ENCODE measurements around the gene EIF3A.

Gene EIF3A

DNA sequence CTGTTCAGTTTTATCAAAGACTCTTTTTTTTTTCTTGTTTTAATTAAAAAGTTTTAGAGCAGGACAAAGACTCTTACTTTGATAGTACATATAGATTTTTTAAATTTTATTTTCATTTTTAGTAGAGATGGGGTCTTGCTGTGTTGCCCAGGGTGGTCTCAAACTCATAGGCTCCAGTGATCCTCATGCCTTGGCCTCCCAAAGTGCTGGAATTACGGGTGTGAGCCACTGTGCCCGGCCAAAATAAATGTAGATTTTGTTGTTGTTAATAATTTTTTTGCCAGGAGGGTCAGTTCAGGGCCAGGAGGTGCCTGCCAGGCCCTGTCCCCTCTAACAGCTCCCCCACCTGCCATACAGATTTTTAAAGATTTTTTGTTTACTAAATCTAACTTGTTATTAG is 40.3 kb upstream of the EIF3A start:
- Histone ChIP-seq H3K4me1 (ENCODE audit: control insufficient read depth, low read length) (peaks cover 17% of the 10 kb centered on the region), H3K27me3 (ENCODE audit: control insufficient read depth, low read length) (no peaks in the 10 kb centered on the region), H3K4me3 (ENCODE audit: low read length) (no peak overlapping the region), H3K36me3 (ENCODE audit: control insufficient read depth, low read length) (peaks cover 33% of the 10 kb centered on the region), H3K79me2 (ENCODE audit: control insufficient read depth, low read length) (no peaks in the 10 kb centered on the region), H3K9me3 (ENCODE audit: control insufficient read depth, insufficient read depth, low read length) (no peaks in the 10 kb centered on the region), H3K27ac (ENCODE audit: low read depth, low read length) (no peak overlapping the region), H4K20me1 (ENCODE audit: control insufficient read depth, insufficient read depth, low read depth, low read length) (no peaks in the 10 kb centered on the region), H3F3A (ENCODE audit: control insufficient read depth, insufficient read depth) (no peaks in the 10 kb centered on the region), H3K4me2 (ENCODE audit: low read length) (peak overlapping the region; percentile 33; the same call in 1 of the 2 replicates), H3K9me2 (replicated peaks; ENCODE audit: control insufficient read depth, low read length) (no peaks in the 10 kb centered on the region)
- no peak for TF ChIP-seq EZH2phosphoT487 (IDR thresholded peaks at IDR 0.05; ENCODE audit: borderline replicate concordance, low read length)
- TF ChIP-seq, protein P1, sequence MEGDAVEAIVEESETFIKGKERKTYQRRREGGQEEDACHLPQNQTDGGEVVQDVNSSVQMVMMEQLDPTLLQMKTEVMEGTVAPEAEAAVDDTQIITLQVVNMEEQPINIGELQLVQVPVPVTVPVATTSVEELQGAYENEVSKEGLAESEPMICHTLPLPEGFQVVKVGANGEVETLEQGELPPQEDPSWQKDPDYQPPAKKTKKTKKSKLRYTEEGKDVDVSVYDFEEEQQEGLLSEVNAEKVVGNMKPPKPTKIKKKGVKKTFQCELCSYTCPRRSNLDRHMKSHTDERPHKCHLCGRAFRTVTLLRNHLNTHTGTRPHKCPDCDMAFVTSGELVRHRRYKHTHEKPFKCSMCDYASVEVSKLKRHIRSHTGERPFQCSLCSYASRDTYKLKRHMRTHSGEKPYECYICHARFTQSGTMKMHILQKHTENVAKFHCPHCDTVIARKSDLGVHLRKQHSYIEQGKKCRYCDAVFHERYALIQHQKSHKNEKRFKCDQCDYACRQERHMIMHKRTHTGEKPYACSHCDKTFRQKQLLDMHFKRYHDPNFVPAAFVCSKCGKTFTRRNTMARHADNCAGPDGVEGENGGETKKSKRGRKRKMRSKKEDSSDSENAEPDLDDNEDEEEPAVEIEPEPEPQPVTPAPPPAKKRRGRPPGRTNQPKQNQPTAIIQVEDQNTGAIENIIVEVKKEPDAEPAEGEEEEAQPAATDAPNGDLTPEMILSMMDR (IDR thresholded peaks at IDR 0.05; ENCODE audit: low read depth, low read length, poor library complexity, severe bottlenecking): no peak

DNA sequence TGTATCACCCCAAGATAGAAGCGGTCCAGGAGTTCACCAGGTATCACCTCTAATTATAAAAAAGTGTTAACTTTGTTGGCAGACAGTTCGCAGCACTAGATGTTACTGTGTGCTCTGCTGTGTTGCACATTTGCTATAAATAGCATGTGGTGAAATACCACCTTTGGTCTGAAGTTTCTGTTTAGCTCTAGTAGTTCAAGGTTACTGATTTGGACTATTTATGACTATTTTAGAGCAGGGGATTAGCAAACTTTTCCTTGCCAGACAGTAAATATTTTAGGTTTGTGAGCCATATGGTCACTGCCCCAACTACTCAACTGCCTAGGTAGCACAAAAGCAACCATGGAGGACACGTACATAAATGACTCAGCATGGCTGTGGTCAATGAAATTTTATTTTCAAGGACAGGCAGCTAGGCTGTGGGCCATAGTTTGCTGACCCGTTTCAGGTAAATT is 39.8 kb upstream of the EIF3A start:
- Histone ChIP-seq H3K4me1 (ENCODE audit: control insufficient read depth, low read length) (peaks cover 17% of the 10 kb centered on the region), H3K9me3 (ENCODE audit: control insufficient read depth, insufficient read depth, low read length) (no peaks in the 10 kb centered on the region), H3K27ac (ENCODE audit: low read depth, low read length) (no peak overlapping the region), H3F3A (ENCODE audit: control insufficient read depth, insufficient read depth) (no peaks in the 10 kb centered on the region), H3K9me2 (replicated peaks; ENCODE audit: control insufficient read depth, low read length) (no peaks in the 10 kb centered on the region), H3K4me3 (ENCODE audit: low read length) (peak overlapping the region; percentile 12; the same call in 1 of the 2 replicates), H3K4me2 (ENCODE audit: low read length) (peak overlapping the region; percentile 33), H3K79me2 (ENCODE audit: control insufficient read depth, low read length) (no peaks in the 10 kb centered on the region), H3K36me3 (ENCODE audit: control insufficient read depth, low read length) (peaks cover 31% of the 10 kb centered on the region), H3K27me3 (ENCODE audit: control insufficient read depth, low read length) (no peaks in the 10 kb centered on the region), H4K20me1 (ENCODE audit: control insufficient read depth, insufficient read depth, low read depth, low read length) (no peaks in the 10 kb centered on the region)
- TF ChIP-seq EZH2phosphoT487 (IDR thresholded peaks at IDR 0.05; ENCODE audit: borderline replicate concordance, low read length): no peak
- TF ChIP-seq, protein P1 (IDR thresholded peaks at IDR 0.05; ENCODE audit: low read depth, low read length, poor library complexity, severe bottlenecking): no peak

- Histone ChIP-seq H3K4me2 (ENCODE audit: low read length) (no peak overlapping the region), H3K27ac (ENCODE audit: low read depth, low read length) (no peak overlapping the region)
- TF ChIP-seq, protein P1 (IDR thresholded peaks at IDR 0.05; ENCODE audit: low read depth, low read length, poor library complexity, severe bottlenecking): no peak
- no peak for TF ChIP-seq EZH2phosphoT487 (IDR thresholded peaks at IDR 0.05; ENCODE audit: borderline replicate concordance, low read length)
These were observed 38.8 kb upstream of the EIF3A start for GRCh38 chr10:119119400-119119799.

More at GRCh38 chr10:119119400-119119799, 38.8 kb upstream of the EIF3A start:
- H3F3A ChIP-seq (ENCODE audit: control insufficient read depth, insufficient read depth): no peaks in the 10 kb centered on the region
- no peaks in the 10 kb centered on the region for H3K27me3 ChIP-seq (ENCODE audit: control insufficient read depth, low read length)
- peaks cover 30% of the 10 kb centered on the region for H3K36me3 ChIP-seq (ENCODE audit: control insufficient read depth, low read length)
- H3K9me2 ChIP-seq (replicated peaks; ENCODE audit: control insufficient read depth, low read length): no peaks in the 10 kb centered on the region
- H4K20me1 ChIP-seq (ENCODE audit: control insufficient read depth, insufficient read depth, low read depth, low read length): no peaks in the 10 kb centered on the region
- H3K4me1 ChIP-seq (ENCODE audit: control insufficient read depth, low read length): peaks cover 17% of the 10 kb centered on the region
- no peaks in the 10 kb centered on the region for H3K9me3 ChIP-seq (ENCODE audit: control insufficient read depth, insufficient read depth, low read length)
- H3K4me3 ChIP-seq (ENCODE audit: low read length): no peak overlapping the region
- no peaks in the 10 kb centered on the region for H3K79me2 ChIP-seq (ENCODE audit: control insufficient read depth, low read length)
